GM21390 (cell line): ENCODE results near the gene ELFN2.

Experiments used
- ATAC-seq: cut with Tn5 transposase; IDR thresholded peaks from one replicate; pipeline ENCODE4 v1.9.1; 2021; ENCODE audit not compliant: unreplicated experiment

The ELFN2 gene

DNA sequence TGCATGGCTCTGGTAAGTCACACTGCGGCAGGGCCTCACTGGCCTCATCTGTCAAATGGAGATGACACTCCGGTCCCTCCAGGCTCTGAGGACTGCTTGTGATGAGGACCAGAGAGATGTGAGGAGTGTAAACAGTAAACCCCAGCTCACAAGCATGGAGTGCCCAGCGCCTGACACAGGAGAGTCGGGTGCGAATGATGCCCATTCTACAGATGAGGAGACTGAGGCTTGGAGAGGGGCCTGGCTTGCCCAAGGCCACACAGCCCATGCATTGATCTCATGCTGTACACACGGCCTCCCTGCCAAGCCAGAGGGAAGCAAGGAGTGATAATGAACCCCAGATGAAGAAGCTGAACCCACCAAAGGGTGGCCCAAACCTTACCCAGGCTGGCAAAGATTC is 37.2 kb downstream of the ELFN2 start:
- ATAC-seq = no peak

DNA sequence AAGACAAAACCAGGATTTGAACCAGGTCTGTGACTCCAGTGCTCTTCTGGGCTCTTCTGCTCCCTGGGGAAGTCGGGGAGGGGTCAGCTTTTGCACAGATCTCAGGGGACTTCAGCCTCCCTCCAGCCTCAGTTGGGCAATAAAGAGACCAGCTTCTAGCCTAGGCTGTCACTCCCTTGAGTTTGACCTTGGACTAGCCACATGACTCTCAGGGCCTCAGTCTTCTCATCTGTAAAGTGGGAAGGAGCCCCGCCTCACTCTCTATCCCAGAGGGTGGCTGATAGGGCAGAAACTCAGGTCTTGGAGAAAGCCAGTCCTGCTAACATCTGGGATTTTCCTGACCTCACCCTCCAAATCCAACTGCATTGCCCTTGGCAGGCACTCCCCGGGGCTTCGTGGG is 38.7 kb downstream of the ELFN2 start:
- no peak for ATAC-seq

DNA sequence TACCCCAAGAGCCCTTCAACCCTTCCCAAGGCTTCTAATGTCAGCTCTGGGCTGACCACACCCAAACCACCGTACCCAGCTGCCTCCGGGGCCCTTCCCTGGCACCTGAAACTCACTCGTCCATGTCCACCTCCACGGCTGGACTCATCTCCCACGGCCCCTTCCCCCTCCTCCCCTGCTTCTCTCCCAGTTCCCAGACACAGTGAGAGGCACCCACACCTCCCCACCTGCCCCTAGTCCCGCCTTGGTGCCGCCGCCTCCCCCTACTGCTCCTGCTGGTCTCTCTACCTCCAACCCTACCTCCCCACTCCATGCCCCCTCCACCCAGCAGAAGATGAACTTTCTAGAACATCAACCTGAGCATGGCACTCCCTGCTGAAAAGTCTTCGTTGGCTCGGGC is 39.5 kb downstream of the ELFN2 start:
- ATAC-seq = no peak

- ATAC-seq = no peak
Observed at GRCh38 chr22:37386441-37386840, 40.8 kb downstream of the ELFN2 start.

GRCh38 chr22:37384691-37385090 is 42.6 kb downstream of the ELFN2 start:
- no peak for ATAC-seq

- no peak for ATAC-seq
Observed at GRCh38 chr22:37383341-37383740, 43.9 kb downstream of the ELFN2 start.

GRCh38 chr22:37381489-37381888 is 45.8 kb downstream of the ELFN2 start:
- no peak for ATAC-seq

GRCh38 chr22:37379722-37380121 is 47.6 kb downstream of the ELFN2 start:
- ATAC-seq = no peak

- ATAC-seq = no peak
Observed at GRCh38 chr22:37379085-37379484, 48.2 kb downstream of the ELFN2 start.

DNA sequence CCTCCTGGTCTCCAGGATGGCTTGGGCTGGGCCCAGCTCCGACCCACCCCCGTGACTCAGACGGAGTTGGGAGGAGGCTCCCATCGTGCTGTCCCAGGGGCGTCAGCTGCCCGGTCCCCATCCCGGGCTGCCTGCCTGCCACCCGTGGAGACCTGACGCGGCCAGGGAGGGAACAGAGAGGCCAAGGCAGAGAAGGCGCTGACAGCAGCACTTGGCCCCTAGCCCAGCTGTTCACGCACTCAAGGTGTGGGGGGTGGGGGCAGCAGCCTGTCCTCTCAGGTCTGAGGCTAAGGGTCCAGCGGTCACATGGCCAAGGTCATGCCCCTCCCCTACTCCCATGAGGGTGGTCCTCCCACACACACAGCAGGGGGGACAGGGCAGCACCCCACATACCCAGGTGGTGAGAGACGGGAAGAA is 48.6 kb downstream of the ELFN2 start:
- no peak for ATAC-seq

DNA sequence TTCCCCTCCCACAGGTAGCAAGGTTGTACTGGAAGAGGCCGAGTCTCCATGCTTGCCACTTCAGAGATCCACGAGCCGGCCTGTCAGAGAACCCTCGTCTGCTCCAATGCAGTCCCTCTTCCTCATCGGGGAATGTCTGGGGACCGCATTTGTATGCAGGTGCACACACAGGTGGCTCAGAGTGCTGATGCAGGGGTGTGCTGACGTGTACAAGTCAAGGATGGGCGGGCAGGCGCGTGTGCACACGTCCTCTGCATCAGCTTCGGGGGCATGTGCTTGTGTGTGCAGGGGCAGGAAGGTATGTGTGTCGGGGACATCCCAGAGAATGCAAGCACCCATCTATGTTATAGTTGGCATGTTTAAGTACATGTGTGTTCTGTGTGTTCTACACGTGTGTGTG is 49.4 kb downstream of the ELFN2 start:
- ATAC-seq = no peak

DNA sequence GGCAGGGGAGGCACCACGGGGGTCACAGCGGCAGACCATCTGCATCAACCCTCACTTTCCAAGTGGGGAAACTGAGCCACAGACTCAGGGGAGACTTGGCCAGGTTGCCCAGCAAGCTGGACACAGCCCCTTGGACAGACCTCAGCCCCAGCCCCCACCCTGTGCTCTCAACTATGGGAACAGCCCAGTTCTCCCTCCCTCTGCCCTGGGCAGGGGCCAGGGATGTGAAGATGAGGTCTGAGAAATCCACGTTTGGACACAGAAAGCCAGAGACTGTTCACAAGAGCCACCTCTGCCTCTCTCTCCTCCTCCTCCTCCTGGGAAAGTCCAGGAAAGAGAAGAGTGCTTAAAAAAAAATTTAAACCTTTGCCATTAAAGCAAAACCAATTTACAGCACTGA is 50.1 kb downstream of the ELFN2 start:
- no peak for ATAC-seq

DNA sequence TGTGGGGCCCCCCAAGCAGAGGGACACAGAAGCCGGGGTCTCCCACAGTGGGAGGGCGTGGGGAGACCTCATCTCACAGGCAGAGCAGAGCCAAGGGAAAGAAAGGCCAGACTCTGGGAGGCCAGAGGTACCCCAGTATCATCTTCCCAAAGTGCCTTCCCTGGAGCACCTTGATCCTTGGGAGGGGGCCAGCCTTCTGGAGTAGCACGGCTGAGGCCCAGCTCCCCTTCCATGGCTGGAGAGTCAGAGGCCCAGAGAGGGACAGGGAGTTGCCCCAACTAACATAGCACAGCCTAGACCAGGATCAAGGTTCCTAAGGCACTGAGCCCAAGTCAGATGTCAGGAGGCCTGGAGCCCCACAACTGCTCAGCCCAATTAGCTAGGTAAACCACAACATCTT is 50.6 kb downstream of the ELFN2 start:
- ATAC-seq = no peak

- no peak for ATAC-seq
Observed at GRCh38 chr22:37375801-37376200, 51.5 kb downstream of the ELFN2 start.

DNA sequence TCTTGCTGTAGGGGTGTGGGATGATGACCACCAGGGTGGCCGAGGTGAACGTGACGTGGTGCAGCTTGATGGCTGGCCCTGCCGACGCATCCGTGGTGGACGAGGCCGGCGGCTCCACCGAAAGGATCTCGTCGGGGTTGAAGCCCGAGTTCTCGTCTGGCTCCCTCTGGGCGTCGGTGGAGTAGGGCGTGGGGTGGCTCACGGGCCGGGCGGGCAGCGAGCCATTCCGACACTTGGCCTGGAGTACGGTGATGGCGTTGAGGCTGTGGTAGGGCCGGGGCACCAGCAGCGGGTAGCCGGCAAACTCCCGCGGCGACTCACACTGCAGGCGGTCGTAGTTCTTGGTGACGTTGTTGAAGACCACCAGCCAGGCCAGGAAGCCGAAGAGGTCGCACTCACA is 52.7 kb downstream of the ELFN2 start:
- ATAC-seq = no peak

GRCh38 chr22:37373451-37373850 is 53.8 kb downstream of the ELFN2 start:
- ATAC-seq = no peak

DNA sequence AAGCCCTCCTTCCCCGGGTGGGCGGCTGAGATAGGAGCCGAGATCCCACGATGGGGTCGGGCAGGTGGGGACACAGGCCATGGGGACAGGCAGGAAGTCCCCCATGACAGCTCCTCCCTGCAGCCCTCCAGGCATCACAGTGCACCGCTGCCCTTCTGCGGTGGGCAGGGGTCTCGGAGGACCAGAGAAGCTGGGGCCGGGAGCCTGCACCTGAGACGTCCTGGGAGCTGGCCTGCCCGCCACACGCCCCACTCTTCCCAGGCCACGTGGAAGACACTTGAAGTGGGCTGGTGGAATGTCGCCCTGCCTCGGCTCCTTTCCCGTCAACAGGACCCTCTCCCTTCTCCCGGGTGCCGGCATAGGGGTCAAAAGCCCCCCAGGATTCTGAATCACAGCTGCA is 55.4 kb downstream of the ELFN2 start:
- no peak for ATAC-seq

GRCh38 chr22:37371491-37371890 is 55.8 kb downstream of the ELFN2 start:
- no peak for ATAC-seq

GRCh38 chr22:37370306-37370979 is 56.8 kb downstream of the ELFN2 start:
- no peak for ATAC-seq

DNA sequence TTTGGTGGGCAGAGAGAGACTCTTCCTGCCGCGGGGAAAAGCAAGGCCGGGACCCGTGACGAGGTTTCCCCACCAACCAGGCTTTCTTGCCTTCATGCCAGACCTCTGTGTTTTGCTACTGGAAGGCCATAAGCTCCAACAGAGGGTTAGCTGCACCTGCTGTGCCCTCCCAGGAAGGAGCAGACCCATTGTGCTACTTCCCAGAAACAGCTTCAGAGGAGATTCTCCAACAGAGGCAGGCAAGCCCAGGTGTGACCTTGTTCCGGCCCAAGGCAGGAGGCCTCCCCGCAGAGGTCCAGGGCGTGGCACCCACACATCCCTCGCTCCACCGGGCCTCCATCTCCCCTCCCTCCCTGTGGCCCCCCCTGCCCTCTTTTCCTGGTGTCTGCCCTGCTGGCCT is 57.8 kb downstream of the ELFN2 start:
- no peak for ATAC-seq

- no peak for ATAC-seq
Observed at GRCh38 chr22:37368058-37368457, 59.2 kb downstream of the ELFN2 start.

GRCh38 chr22:37366601-37367000 is 60.7 kb downstream of the ELFN2 start:
- ATAC-seq = no peak

- no peak for ATAC-seq
Observed at GRCh38 chr22:37365950-37366349, 61.3 kb downstream of the ELFN2 start.
